ENCODE results near the gene BTNL2.
A peak's percentile ranks its signal among the peaks of the same experiment; 100 is the strongest.

The BTNL2 gene

GRCh38 chr6:32397252-32397920, 9.6 kb downstream of the BTNL2 start:
- Histone ChIP-seq H4K20me1 (ENCODE audit: insufficient read depth, low read length) (no peaks in the 10 kb centered on the region), H3K27ac (ENCODE audit: low read length) (peak overlapping the region; percentile 74), H3K9ac (ENCODE audit: low read length) (no peak overlapping the region; the same call in 1 of the 2 replicates), H3K36me3 (replicated peaks; ENCODE audit: low read depth, low read length) (peaks cover 10% of the 10 kb centered on the region), H3K4me2 (ENCODE audit: low read length) (peak overlapping the region; percentile 55), H3K27me3 (ENCODE audit: low read depth, low read length) (no peaks in the 10 kb centered on the region), H3K4me3 (ENCODE audit: low read length) (peak overlapping the region; percentile 20; the same call in 1 of the 2 replicates), H3K9me3 (ENCODE audit: insufficient read depth, low read length) (peaks cover 6% of the 10 kb centered on the region; the same call in 1 of the 2 replicates), H3K4me1 (ENCODE audit: low read length) (peaks cover 16% of the 10 kb centered on the region), H3K79me2 (ENCODE audit: low read length) (no peaks in the 10 kb centered on the region), H2AFZ (ENCODE audit: low read depth, low read length) (no peak overlapping the region)
- no peak for TF ChIP-seq CTCF (IDR thresholded peaks at IDR 0.05; ENCODE audit: low read depth, low read length)

GRCh38 chr6:32396028-32396427, 11.0 kb downstream of the BTNL2 start:
- Histone ChIP-seq H3K27me3 (ENCODE audit: low read depth, low read length) (no peaks in the 10 kb centered on the region), H3K4me2 (ENCODE audit: low read length) (no peak overlapping the region), H3K9ac (ENCODE audit: low read length) (no peak overlapping the region), H3K4me3 (ENCODE audit: low read length) (no peak overlapping the region), H3K9me3 (ENCODE audit: insufficient read depth, low read length) (peaks cover 6% of the 10 kb centered on the region; the same call in 1 of the 2 replicates), H2AFZ (ENCODE audit: low read depth, low read length) (no peak overlapping the region), H3K27ac (ENCODE audit: low read length) (no peak overlapping the region), H3K79me2 (ENCODE audit: low read length) (no peaks in the 10 kb centered on the region), H3K4me1 (ENCODE audit: low read length) (peaks cover 16% of the 10 kb centered on the region), H3K36me3 (replicated peaks; ENCODE audit: low read depth, low read length) (peaks cover 10% of the 10 kb centered on the region), H4K20me1 (ENCODE audit: insufficient read depth, low read length) (no peaks in the 10 kb centered on the region)
- no peak for TF ChIP-seq CTCF (IDR thresholded peaks at IDR 0.05; ENCODE audit: low read depth, low read length)
- TF ChIP-seq EZH2phosphoT487 (IDR thresholded peaks at IDR 0.05; ENCODE audit: low read depth), result no peak

- Histone ChIP-seq H3K27ac (ENCODE audit: low read length) (no peak overlapping the region), H3K4me3 (ENCODE audit: low read length) (no peak overlapping the region), H4K20me1 (ENCODE audit: insufficient read depth, low read length) (no peaks in the 10 kb centered on the region), H2AFZ (ENCODE audit: low read depth, low read length) (no peak overlapping the region), H3K4me2 (ENCODE audit: low read length) (no peak overlapping the region), H3K9me3 (ENCODE audit: insufficient read depth, low read length) (peaks cover 6% of the 10 kb centered on the region; the same call in 1 of the 2 replicates), H3K9ac (ENCODE audit: low read length) (no peak overlapping the region), H3K79me2 (ENCODE audit: low read length) (no peaks in the 10 kb centered on the region), H3K27me3 (ENCODE audit: low read depth, low read length) (no peaks in the 10 kb centered on the region), H3K4me1 (ENCODE audit: low read length) (peaks cover 16% of the 10 kb centered on the region), H3K36me3 (replicated peaks; ENCODE audit: low read depth, low read length) (peaks cover 10% of the 10 kb centered on the region)
- TF ChIP-seq EZH2phosphoT487 (IDR thresholded peaks at IDR 0.05; ENCODE audit: low read depth) (no peak), CTCF (IDR thresholded peaks at IDR 0.05; ENCODE audit: low read depth, low read length) (no peak)
Measured at GRCh38 chr6:32393665-32394420, 13.1 kb downstream of the BTNL2 start.

- Histone ChIP-seq H3K9me3 (ENCODE audit: insufficient read depth, low read length) (no peaks in the 10 kb centered on the region), H3K4me3 (ENCODE audit: low read length) (no peak overlapping the region), H3K4me1 (ENCODE audit: low read length) (peaks cover 15% of the 10 kb centered on the region), H3K27ac (ENCODE audit: low read length) (no peak overlapping the region), H3K4me2 (ENCODE audit: low read length) (no peak overlapping the region), H3K27me3 (ENCODE audit: low read depth, low read length) (no peaks in the 10 kb centered on the region), H3K79me2 (ENCODE audit: low read length) (no peaks in the 10 kb centered on the region), H3K36me3 (replicated peaks; ENCODE audit: low read depth, low read length) (peaks cover 3% of the 10 kb centered on the region), H3K9ac (ENCODE audit: low read length) (no peak overlapping the region), H2AFZ (ENCODE audit: low read depth, low read length) (no peak overlapping the region), H4K20me1 (ENCODE audit: insufficient read depth, low read length) (no peaks in the 10 kb centered on the region)
- TF ChIP-seq EZH2phosphoT487 (IDR thresholded peaks at IDR 0.05; ENCODE audit: low read depth), result no peak
- no peak for TF ChIP-seq CTCF (IDR thresholded peaks at IDR 0.05; ENCODE audit: low read depth, low read length)
Measured at GRCh38 chr6:32391505-32391904, 15.5 kb downstream of the BTNL2 start.
